ENCODE measurements around the gene CD53.

CD53 gene

GRCh38 chr1:110876748-110877341 is 3.9 kb downstream of the CD53 start:
- DNase-seq (ENCODE audit: low read depth in 2 of 2), result no peak

GRCh38 chr1:110877364-110877763 is 4.4 kb downstream of the CD53 start:
- no peak for DNase-seq (ENCODE audit: low read depth in 2 of 2)

DNA sequence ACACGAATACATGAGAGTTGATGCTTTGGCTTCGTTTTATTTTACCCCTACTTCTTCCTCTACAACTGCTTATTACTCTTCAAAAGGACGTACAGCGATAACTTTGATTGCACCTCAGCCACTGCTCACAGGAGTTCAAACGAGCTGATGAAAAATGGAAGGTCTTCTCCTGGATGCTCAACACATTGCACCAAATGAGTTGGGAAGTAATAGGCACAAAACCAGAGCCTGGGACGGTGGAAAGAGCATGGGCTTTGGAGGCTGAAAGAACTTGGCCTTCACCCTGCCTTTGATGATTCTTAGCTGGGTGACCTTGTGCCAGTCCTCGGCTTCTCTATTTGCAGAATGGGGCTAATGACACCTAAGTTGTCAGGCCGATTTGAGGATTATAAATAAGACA is 4.8 kb downstream of the CD53 start:
- no peak for DNase-seq (ENCODE audit: low read depth in 2 of 2)

- no peak for DNase-seq (ENCODE audit: low read depth in 2 of 2)
Measured at GRCh38 chr1:110878591-110878990, 5.6 kb downstream of the CD53 start.

GRCh38 chr1:110878993-110879392 is 6.0 kb downstream of the CD53 start:
- no peak for DNase-seq (ENCODE audit: low read depth in 2 of 2)

- peak; percentile 22 to 35 for DNase-seq (ENCODE audit: low read depth in 2 of 2)
Measured at GRCh38 chr1:110879758-110880606, 7.0 kb downstream of the CD53 start.

GRCh38 chr1:110880708-110881374 is 7.9 kb downstream of the CD53 start:
- peak in 1 of 2 donors; percentile 24 for DNase-seq (ENCODE audit: low read depth in 2 of 2)

DNA sequence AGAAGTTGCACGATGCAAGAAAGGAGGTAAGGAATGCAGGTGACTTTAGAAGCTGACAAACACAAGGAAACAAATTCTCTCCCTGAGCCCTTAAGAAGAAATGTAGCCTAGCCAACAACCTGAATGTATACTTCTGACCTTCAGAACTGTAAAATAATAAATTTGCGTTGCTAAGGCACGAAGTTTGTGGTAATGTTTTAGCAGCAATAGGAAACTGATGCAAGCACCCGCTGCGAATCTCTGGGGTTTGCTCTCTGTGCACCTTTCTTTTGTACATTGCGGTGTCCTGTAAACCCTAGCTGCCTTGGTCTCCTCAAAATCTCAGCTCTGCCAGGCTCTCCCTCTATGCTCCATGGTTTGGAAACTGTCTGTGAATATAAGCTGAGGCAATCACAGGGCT is 15.1 kb downstream of the CD53 start:
- no peak for DNase-seq (ENCODE audit: low read depth in 2 of 2)

DNA sequence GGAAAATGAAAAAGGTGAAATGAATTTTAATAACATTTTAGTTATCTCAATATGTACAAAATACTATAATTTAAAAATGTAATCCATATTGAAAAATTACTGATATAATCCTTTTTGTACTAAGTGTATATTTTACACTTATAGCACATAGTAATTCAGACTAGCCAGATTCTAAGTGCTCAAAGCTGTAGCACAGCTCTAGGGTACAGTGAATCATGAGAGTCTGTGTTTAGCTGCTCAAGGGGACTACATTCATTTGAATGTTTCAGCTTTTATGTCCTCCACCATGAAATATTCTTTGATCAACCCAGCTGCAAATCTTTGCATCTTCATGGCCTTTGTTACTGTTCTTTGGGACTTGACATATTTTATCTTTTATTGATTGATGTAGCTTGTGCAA is 15.7 kb downstream of the CD53 start:
- DNase-seq (ENCODE audit: low read depth in 2 of 2), result no peak

DNA sequence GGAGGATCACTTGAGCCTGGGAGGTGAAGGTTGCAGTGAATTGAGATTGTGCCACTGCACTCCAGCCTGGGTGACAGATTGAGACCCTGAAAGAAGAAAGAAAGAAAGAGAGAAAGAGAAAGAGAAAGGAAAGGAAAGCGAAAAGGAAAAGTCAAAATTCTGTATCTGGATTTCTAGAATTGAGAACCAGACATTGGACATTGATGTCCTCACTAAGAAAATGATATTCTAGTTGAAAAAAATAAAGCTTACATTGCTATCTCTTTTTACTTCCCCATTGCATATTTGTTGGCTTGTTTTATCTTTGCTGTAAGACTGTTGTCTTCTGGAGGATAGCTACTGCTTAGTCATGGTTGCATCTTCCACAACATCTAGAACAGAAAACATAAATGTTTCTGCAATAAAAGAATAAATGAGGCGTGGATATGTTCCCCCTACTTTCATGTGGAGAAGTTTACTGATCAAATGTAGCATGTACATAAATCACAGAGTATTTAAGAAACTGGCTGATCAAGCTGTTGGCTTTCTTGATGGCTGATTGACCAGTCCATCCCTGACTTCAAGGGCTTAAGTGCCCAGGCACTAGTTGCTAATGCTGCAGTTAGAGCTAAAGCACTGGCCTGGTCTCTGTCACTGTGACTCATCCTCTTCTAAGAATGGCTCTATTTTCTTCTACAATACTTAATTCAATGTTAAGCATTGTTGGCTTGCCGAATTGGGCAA is 17.7 kb downstream of the CD53 start:
- no peak for DNase-seq (ENCODE audit: low read depth in 2 of 2)

GRCh38 chr1:110893908-110894490 is 21.1 kb downstream of the CD53 start:
- no peak for DNase-seq (ENCODE audit: low read depth in 2 of 2)

DNA sequence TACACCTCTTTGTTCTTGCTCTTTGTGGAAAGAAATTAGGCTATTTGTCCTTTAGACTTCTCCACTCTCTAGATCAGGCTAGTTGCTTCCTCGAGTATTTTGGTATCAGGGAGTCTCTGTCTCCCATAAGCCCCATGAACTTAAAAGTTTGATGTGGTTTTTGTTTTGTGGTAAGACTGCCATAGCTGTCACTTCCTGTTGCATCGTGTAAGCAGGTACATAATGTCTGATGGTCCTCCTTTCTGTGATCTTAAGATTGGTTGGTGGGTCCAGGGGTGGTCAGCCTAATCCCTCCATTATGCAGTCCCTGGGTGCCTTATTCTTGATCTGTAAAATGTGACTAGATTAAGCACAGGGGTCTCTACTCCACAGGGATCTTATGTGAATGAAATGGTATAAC is 23.1 kb downstream of the CD53 start:
- DNase-seq (ENCODE audit: low read depth in 2 of 2), result no peak

- DNase-seq (ENCODE audit: low read depth in 2 of 2), result no peak
Measured at GRCh38 chr1:110897681-110898080, 24.7 kb downstream of the CD53 start.

DNA sequence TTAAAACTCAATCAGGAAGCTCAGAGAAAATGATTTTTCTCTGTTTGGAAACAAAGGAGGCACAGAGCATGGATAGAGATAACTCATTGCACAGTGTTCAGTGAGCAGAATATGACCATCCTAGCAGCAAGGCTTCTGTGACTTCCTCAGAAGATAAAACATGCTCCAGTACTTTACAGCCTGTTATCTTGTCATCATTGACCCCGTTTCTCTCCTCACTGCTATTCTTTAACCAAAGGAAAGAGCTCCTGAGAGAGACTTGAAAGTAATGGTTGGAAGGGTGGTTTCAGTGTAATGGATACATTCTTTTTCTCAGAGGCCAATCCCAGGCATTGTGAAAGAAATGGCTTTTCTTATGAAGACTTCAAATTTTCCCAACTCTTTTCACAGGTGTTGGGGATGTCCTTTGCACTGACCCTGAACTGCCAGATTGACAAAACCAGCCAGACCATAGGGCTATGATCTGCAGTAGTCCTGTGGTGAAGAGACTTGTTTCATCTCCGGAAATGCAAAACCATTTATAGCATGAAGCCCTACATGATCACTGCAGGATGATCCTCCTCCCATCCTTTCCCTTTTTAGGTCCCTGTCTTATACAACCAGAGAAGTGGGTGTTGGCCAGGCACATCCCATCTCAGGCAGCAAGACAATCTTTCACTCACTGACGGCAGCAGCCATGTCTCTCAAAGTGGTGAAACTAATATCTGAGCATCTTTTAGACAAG is 25.9 kb downstream of the CD53 start:
- DNase-seq (ENCODE audit: low read depth in 2 of 2), result no peak

DNA sequence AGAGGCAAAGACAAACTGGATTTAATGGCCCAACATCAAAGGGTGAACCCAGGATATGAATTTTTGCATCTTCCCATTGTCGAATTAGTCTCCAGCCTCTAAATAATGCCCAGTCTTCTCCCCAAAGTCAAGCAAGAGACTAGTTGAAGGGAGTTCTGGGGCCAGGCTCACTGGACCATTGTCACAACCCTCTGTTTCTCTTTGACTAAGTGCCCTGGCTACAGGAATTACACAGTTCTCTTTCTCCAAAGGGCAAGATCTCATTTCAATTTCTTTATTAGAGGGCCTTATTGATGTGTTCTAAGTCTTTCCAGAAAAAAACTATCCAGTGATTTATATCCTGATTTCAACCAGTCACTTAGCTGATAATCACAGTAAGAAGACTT is 26.5 kb downstream of the CD53 start:
- DNase-seq (ENCODE audit: low read depth in 2 of 2), result no peak

- DNase-seq (ENCODE audit: low read depth in 2 of 2), result no peak
Measured at GRCh38 chr1:110902820-110903463, 30.0 kb downstream of the CD53 start.

- DNase-seq (ENCODE audit: low read depth in 2 of 2), result no peak
Measured at GRCh38 chr1:110903853-110904500, 31.0 kb downstream of the CD53 start.

DNA sequence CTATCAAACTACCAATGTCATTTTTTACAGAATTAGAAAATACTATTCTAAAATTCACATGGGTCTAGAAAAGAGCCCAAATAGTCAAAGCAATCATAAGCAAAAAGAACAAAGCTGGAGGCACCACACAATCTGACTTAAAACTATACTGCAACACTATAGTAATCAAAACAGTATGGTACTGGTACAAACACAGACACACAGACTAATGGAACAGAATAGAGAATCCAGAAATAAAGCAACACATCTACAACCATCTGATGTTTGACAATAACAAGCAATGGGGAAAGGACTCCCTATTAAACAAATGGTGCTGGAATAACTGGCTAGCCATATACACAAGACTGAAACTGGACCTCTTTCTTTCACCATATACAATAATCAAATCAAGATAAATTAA is 39.8 kb downstream of the CD53 start:
- no peak for DNase-seq (ENCODE audit: low read depth in 2 of 2)

GRCh38 chr1:110914676-110915075 is 41.7 kb downstream of the CD53 start:
- DNase-seq (ENCODE audit: low read depth in 2 of 2), result no peak

- DNase-seq (ENCODE audit: low read depth in 2 of 2), result no peak
Measured at GRCh38 chr1:110915804-110916203, 42.9 kb downstream of the CD53 start.
